ENCODE measurements around the gene DOCK11. TPM values are rescaled to one million over a fixed set of nuclear protein-coding genes. Genes with fewer than 3 reads are reported as not detected.

Gene DOCK11
- total RNA-seq, 4 donors from 2014 or later = 13.1 to 33.1 (median 25.4) TPM

GRCh38 chrX:118552121-118552900, 56.7 kb downstream of the DOCK11 start:
- no peak for DNase-seq
- H3K27ac ChIP-seq = no peak overlapping the region
- TF ChIP-seq, protein P1, sequence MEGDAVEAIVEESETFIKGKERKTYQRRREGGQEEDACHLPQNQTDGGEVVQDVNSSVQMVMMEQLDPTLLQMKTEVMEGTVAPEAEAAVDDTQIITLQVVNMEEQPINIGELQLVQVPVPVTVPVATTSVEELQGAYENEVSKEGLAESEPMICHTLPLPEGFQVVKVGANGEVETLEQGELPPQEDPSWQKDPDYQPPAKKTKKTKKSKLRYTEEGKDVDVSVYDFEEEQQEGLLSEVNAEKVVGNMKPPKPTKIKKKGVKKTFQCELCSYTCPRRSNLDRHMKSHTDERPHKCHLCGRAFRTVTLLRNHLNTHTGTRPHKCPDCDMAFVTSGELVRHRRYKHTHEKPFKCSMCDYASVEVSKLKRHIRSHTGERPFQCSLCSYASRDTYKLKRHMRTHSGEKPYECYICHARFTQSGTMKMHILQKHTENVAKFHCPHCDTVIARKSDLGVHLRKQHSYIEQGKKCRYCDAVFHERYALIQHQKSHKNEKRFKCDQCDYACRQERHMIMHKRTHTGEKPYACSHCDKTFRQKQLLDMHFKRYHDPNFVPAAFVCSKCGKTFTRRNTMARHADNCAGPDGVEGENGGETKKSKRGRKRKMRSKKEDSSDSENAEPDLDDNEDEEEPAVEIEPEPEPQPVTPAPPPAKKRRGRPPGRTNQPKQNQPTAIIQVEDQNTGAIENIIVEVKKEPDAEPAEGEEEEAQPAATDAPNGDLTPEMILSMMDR (IDR thresholded peaks at IDR 0.05) = no peak
- TF ChIP-seq POLR2A (IDR thresholded peaks at IDR 0.05) = no peak
- no peaks in the 10 kb centered on the region for H3K4me1 ChIP-seq
- intact Hi-C loops (cut with DNase I; ENCODE audit: low total_unique reads) = no loop called here
- H3K36me3 ChIP-seq = no peaks in the 10 kb centered on the region
- no peaks in the 10 kb centered on the region for H3K9me3 ChIP-seq
- H3K4me3 ChIP-seq = no peak overlapping the region
- no peaks in the 10 kb centered on the region for H3K27me3 ChIP-seq

GRCh38 chrX:118553042-118553710, 57.6 kb downstream of the DOCK11 start:
- no peaks in the 10 kb centered on the region for H3K4me1 ChIP-seq
- no peaks in the 10 kb centered on the region for H3K36me3 ChIP-seq
- intact Hi-C loops (cut with DNase I; ENCODE audit: low total_unique reads) = no loop called here
- H3K4me3 ChIP-seq = no peak overlapping the region
- TF ChIP-seq, protein P1 (IDR thresholded peaks at IDR 0.05) = no peak
- TF ChIP-seq POLR2A (IDR thresholded peaks at IDR 0.05) = no peak
- H3K27ac ChIP-seq = no peak overlapping the region
- DNase-seq = no peak
- no peaks in the 10 kb centered on the region for H3K27me3 ChIP-seq
- no peaks in the 10 kb centered on the region for H3K9me3 ChIP-seq

DNA sequence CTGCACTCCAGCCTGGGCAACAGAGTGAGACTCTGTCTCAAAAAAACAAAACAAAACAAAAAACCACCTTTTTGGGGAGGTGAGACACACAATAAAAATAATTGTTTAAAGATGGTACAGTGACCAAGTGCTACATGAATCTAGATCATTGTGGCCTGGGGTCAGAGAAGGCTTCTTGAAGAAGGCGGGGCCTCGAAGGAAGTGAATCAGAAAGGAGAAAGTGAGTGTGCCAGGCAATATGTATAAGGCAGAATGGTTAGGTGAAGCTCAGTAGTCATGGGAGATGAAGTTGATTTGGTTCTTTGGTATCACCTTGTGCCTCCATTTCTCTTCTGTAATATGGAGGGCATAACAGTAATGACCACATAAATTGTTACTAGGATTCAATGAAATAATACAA, 58.9 kb downstream of the DOCK11 start:
- no peak for DNase-seq
- Histone ChIP-seq H3K36me3 (no peaks in the 10 kb centered on the region), H3K4me3 (no peak overlapping the region), H3K27ac (no peak overlapping the region), H3K27me3 (no peaks in the 10 kb centered on the region), H3K4me1 (no peaks in the 10 kb centered on the region), H3K9me3 (no peaks in the 10 kb centered on the region)
- intact Hi-C loops (cut with DNase I; ENCODE audit: low total_unique reads) = no loop called here
- no peak for TF ChIP-seq POLR2A (IDR thresholded peaks at IDR 0.05)
- TF ChIP-seq, protein P1 (IDR thresholded peaks at IDR 0.05) = no peak

DNA sequence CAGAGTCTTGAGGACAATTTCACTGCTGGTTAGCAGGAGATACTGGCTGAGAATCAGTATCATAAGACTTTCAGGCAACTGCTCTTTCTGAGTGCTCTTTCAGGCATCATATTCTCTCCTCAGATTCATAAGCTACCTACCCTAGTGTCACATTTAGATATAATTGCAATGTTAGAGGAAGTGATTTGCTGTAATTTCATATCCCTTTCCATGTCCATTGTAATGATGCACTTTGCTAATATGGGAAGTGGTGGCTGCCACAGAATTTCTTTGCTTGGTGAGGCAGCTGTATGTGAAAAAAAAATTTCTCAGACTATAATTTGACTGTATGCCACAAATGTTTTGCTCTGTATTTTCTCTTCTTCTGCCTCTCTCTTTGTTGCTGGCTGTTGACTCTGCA, 63.3 kb downstream of the DOCK11 start:
- Histone ChIP-seq H3K4me1 (no peaks in the 10 kb centered on the region), H3K27me3 (no peaks in the 10 kb centered on the region), H3K9me3 (no peaks in the 10 kb centered on the region), H3K27ac (no peak overlapping the region), H3K4me3 (no peak overlapping the region), H3K36me3 (no peaks in the 10 kb centered on the region)
- DNase-seq = no peak
- TF ChIP-seq POLR2A (IDR thresholded peaks at IDR 0.05) = no peak
- TF ChIP-seq, protein P1 (IDR thresholded peaks at IDR 0.05) = no peak
- intact Hi-C loops (cut with DNase I; ENCODE audit: low total_unique reads) = no loop called here

GRCh38 chrX:118560489-118560888, 64.9 kb downstream of the DOCK11 start:
- no peaks in the 10 kb centered on the region for H3K9me3 ChIP-seq
- TF ChIP-seq, protein P1 (IDR thresholded peaks at IDR 0.05) = no peak
- no peak for TF ChIP-seq POLR2A (IDR thresholded peaks at IDR 0.05)
- H3K4me1 ChIP-seq = no peaks in the 10 kb centered on the region
- intact Hi-C loops (cut with DNase I; ENCODE audit: low total_unique reads) = no loop called here
- no peak for DNase-seq
- no peaks in the 10 kb centered on the region for H3K27me3 ChIP-seq
- no peaks in the 10 kb centered on the region for H3K36me3 ChIP-seq
- no peak overlapping the region for H3K27ac ChIP-seq
- H3K4me3 ChIP-seq = no peak overlapping the region

Data from uterus (tissue), 4 donors.